ENCODE data around the gene FAM184B.

Gene FAM184B

DNA sequence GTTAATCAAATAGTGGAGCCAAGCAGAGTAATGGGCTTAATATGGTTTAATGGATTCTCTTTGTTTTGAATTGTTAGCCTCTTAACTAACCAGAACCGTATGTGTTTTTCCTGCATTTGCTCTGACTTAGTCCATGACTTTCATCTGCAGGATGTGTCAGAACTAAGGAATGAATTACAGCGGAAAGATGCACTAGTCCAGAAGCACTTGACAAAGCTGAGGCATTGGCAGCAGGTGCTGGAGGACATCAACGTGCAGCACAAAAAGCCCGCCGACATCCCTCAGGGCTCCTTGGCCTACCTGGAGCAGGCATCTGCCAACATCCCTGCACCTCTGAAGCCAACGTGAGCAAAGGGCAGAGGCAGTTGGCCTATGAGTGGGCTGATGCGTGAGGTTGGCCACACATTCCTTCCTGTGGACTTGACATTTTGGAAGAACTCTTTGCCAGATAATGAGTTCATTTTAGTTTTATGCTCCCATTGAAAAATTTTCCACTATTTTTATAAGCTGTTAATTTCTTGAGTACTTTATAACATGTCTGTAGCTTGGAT lies 157.9 kb downstream of the FAM184B start:
- DNase-seq, result no peak

GRCh38 chr4:17619416-17620105 lies 161.9 kb downstream of the FAM184B start:
- no peak for DNase-seq

- no peak for DNase-seq
Measured at GRCh38 chr4:17618926-17619325, 162.5 kb downstream of the FAM184B start.

GRCh38 chr4:17616283-17616682 lies 165.1 kb downstream of the FAM184B start:
- DNase-seq, result no peak

- DNase-seq, result peak; percentile 84
Measured at GRCh38 chr4:17614416-17615299, 166.8 kb downstream of the FAM184B start, which contains the start of gene MED28. MED28 (plus strand) TSS chr4:17614641; CDS start chr4:17614655, 14 bp downstream.

DNA sequence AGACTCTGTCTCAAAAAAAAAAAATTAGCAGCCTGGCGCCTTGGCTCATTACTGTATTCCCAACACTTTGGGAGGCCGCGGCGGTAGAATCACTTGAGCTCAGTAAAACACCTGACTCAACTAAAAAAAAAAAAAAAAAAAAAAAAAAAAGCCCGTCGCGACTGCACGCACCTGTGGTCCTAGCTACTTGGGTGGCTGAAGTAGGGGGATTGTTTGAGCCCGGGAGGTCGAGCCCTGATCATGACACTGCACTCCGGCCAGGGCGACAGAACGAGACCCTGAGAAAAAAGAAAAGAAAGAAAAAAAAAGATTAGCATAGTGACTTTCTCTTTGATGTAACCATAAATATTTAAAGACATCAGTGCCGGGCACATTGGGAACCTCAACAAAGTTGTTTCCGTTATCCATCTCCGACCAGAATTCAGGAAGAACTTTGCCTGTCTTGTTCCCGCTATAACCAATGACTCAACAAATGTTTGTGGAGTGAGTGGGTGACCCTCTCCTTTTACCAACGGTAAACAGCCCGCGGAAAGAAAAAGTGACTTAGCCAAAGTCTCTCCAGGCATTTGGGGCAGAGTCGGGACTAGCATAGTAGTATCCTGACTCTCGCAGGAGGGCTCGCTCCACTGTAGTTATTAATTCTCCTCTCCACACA lies 167.5 kb downstream of the FAM184B start:
- no peak for DNase-seq

GRCh38 chr4:17605236-17605635 lies 176.2 kb downstream of the FAM184B start:
- DNase-seq, result no peak

- no peak for DNase-seq
Measured at GRCh38 chr4:17599826-17600225, 181.6 kb downstream of the FAM184B start.

DNA sequence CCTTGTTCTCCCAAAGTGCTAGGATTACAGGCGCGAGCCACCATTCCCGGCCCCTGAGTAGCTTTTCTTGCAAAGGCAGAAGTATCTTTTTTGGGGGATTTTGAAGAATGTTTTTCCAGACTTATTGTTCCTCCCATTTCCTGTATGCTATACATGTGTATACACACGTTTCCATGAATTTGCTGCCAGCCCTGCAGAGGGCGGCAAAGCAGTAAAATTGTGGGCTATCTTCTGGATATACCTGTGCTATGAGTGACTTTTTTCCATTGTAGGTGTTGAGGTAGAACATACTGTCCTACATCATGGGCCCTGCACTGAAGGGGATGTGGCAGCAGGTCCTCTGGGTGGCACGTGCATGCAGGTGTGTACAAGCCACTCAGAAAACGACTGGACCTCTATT lies 183.9 kb downstream of the FAM184B start:
- DNase-seq, result no peak

DNA sequence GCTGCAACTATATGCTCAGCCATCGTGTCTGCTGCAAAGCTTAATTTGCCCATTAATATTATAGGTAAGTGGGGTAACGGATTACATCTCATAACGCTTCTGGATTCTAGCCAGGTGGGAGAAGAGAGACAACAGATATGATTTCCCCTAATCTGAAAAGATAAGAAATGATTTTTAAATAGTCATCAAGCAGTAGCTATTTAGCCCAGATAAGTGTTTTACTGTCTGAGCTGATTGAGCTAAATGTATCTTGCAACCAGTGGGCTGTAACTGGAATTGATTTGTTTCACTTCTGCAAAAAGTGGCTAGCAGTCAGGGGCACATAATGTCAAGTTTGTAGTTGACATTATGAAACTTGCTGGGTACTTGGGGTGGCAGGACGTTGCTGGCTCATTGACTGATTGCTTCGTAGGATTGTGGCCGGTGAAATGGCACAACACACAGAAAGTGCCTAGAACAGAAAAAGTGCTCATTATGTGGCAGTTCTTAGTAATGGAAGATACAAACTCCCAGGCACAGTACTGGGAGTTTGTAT lies 185.9 kb downstream of the FAM184B start:
- DNase-seq, result no peak

GRCh38 chr4:17589355-17589754 lies 192.1 kb downstream of the FAM184B start:
- DNase-seq, result no peak

DNA sequence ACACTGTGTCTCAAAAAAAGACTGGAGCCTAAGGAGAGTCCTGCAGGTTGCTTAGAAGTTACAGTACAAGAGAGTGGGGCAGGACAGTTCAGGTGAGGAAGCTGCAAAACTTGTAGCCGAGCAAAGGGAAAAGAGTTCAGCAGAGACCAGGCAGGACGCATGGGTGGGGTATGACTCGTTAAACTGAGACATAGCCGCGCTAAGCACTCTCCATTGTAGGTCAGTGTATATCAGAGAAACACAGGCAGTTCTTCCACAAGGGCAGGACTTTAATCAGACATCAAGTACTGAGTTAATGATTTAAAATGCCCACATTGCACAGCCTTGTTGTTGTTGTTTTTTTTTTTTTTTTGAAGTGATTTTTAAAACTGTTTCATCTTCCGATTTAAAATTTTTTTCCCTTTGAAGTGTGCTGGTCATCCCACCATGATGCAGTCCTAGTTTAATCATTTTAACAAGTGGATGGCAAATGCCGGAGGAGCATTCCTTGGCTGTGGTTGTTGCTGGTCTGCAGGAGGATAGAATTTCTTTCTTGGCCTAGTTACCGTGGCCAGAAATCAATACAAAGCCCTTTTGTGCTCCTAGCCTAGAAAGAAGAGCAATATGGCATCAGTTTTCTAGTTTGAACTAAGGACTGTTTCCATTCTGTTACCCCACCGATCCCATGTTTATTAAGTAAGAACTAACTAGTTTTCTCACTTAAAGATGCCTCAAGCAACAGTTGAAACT lies 194.2 kb downstream of the FAM184B start:
- DNase-seq, result no peak

DNA sequence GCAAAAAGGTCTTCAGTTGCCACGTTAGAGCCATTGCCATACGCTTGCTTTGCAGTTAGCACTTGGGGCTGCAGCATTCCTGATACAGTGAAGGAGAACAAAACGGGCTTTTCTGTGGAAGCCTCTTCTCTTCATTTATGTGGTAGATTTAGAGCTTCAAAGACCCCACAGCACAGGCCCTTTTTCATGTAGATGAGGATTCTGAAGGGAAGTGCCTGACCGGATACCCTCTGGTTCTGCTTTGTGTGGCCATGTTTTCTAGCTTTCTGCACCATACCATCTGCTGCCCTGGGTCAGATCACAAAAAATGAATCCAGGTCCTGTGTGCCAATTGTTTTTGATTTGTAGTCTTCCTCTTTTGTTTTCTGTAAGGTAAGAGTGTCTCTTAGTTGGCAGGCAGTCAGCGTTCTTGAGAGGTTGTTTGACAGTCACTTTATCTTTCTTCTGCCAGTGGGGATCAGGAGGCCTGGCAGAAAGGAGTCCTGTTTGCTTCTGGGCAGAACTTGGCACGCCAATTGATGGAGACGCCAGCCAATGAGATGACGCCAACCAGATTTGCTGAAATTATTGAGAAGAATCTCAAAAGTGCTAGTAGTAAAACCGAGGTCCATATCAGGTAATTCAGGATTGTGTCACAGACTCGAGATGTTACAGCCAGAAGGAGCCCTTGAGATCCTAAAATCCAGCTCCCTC lies 196.8 kb downstream of the FAM184B start:
- no peak for DNase-seq

DNA sequence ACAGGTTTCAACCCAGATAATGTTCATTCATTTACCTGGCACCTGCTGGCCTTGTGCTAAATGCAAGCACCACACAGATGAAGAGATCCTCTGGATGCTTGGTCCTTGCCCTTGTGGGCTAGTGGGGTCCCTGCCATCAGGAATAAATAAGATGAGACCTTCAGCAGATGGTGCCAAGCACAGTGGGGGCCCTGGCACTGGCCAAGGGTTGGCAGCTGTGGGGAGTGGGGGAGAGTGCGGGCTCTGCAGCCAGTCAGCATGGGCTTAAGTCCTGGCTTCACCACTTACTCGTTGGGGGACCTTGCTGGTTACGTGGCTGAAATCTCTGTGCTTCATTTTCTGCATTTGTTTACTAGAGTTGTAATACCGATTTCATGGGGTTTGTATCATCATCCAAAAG lies 197.5 kb downstream of the FAM184B start:
- no peak for DNase-seq

DNA sequence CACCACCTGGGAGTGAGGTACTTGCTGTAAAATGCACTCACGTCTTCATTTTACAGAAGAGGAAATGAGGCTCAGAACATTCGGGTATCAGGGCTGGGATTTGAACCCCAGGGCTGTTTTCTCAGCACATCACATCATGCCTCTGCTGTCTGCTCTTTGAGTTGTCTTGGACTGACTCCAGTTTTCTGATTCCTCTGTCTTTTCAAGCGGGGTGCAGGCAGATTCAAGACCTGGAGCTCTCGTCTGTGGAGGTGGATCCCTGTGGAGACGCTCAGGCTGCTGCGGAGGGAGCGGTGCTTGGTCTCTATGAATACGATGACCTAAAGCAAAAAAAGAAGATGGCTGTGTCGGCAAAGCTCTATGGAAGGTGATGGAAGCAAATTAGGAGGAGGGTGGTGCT lies 198.1 kb downstream of the FAM184B start:
- DNase-seq, result no peak

GRCh38 chr4:17580969-17581368 lies 200.5 kb downstream of the FAM184B start:
- no peak for DNase-seq

Data from NCI-H2081 treated with DMSO at 0.1 percent for 48 hours (cell line).